ENCODE measurements around the gene FILIP1.

The FILIP1 gene

DNA sequence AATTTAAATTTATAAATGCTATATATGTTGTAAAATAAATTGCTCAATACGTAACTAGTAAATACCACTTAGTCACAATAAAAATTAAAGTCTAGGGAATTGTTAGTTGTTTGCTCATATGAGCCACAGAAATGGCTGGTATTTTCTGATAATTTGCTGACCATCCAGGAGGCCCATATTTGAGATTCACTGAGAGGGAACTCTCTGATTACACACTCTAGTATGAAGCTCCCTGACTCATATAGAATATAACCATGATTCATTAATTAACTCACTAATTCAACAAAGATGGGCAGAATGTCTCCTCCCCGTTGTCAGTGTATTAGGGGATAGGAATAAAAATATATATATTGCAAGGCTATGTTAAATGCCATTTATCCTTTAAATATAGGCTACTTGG, 162.4 kb downstream of the FILIP1 start:
- no peak for DNase-seq

DNA sequence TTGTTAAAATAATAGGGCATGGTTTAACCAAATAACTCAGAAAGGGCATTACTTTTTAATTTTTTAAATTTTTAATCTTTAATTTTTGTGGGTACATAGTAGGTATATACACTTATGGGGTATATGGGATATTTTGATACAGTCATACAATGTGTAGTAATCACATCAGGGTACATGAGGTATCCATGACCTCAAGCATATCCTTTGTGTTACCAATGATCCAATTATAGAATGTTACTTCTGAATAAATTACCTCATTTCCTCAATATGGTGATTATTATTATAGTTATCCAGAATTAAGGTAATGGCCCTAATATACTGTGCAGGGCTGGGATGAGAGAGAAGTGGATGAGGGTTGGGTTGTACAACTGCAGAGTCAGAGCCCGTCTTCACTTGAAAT, 163.9 kb downstream of the FILIP1 start:
- DNase-seq: no peak

DNA sequence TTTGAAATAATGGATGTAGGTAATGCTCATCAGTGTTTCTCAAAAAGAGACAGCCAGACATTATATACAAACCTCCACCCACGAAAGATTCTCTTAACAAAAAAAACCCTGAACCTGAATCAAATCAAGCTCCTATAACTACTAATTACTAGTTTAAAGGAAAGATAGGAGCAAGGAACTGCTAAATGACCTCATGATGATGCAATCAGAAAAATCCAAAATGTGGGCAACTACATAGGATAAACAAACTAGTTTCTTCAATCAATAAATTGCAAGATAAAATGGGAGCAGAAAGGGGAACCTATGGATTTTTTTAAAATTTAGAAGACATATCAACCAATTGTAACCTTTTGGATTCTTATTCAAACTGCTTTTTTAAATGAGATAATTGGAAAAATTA, 165.8 kb downstream of the FILIP1 start:
- DNase-seq: no peak

DNA sequence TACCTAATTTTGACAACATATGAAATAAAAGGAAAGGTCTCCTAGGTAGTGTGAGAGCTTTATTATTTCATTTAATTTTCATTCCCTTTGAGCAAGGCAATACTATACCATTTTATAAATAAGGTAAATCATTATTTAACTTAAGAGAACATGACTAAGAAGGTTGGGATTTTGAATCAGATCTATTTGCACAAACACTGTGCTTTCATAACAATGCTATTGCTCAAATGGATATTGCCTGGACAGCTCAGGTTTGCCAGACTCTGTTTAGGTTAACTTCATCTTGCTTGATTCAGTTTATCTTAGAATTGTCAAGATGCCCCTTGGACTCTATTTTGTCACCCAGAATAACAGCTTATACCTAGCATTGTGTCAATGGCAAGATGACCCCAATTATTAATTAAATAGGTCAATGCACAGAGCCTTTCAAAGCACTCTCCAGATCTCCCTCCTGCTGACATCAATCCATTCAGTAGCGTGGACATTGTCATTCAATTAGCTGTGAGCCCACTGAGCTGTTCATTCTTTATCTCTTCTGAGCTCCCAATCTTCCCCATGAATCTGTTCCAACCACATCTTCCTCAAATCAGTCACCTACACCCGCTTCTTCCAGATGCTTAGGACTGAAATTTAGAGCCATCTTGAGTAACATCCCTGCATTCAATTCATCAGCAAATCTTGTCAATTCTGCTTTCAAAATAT, 166.9 kb downstream of the FILIP1 start:
- no peak for DNase-seq

DNA sequence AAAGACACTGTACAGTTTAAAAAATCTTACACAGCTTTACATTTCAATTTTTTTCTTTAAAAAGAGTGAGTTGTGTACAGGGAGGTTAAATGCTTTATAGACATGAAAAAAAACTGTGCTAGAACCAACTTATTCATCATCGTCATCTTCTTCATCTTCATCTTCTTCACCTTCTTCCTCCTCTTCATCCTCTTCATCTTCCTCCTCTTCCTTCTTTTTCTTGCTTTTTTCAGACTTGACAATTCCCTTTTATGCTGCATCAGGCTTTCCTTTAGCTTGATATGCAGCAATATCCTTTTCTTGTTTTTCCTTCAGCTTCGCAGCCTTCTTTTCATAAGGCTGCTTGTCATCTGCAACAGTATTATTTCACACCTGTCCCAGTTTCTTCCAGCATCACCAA, 174.7 kb downstream of the FILIP1 start:
- no peak for DNase-seq

DNA sequence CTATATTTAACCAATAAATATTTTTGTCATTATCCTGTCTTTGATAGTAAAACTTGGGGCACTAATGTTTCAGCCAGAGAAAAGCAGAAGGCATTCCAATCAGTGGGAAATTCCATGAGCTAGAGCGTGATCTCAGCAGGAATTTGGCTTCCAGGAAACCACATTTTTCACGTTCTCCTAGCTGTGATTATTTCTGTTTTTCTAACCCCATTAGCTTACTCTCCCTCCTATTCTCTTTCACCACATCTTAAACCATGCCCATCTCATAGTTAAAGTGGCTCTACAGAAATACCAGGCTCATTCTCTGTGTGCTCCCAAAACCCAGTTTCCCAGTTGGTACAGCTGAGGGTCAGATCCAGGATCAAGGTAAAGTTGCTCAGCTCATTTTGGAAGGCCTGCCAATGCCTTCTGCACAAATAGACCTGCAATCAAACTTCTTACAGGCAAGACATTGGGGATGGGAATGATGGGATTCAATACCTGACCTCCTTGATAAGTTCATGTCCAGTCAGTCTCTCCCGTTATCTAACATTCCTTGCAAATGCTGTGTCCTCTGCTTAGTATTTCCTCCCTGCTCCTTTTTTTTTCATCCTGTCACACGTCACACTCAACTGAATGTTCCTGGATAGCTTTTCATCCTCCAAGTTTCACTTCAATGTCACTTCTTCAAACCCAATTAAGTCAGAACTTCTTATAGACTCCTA, 175.9 kb downstream of the FILIP1 start:
- DNase-seq: no peak

DNA sequence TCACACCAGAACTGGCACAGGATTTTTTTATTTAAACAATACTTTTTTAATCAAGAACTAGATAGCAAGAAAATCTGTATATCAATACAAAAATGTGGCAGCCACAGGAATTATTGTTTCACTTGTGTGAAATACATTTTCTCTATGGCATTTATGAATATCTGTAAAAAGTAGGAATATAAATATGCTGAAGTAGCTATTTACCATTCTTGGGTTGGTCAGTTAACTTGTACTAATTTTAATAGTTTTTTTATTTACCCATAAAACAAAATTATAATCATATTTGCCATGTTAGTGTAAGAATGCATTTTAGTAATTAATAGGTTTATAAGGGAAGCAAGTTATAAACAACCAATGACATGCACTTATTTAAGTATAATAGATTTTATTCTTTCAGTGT, 177.6 kb downstream of the FILIP1 start:
- DNase-seq: no peak

DNA sequence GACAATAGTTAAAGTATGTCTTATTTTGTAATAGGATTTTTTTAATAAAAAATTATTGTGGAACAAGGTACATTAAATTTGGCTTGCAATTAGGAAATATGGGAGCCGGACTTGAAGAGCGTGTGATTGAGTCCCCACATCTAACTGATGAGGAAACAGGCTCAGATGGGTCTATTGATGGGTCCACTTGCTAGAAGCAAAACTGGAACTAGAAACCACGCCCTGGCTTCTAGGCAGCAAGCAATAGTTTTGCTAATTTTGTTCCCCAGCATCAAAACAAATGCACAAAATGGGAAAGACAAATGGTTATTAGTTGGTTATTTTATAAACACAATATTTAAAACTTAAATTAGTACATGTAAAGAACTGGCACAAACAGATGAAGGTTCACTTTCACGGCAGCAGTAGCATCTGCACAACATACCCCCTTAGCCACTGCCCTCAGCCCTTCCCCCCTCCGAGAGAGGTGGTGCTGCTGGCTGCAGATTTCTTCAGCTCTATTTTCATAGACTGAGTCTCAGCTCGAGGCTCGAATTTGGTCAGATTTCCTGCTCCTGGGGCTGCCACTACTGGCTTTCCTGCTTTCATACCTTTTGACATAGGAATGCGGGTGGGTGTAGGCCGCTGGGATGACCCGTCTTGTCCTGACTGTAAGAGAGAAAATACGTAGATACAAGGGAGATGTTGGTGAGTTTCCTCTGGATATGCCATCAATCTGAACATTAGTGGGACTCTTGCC, 185.2 kb downstream of the FILIP1 start:
- no peak for DNase-seq

DNA sequence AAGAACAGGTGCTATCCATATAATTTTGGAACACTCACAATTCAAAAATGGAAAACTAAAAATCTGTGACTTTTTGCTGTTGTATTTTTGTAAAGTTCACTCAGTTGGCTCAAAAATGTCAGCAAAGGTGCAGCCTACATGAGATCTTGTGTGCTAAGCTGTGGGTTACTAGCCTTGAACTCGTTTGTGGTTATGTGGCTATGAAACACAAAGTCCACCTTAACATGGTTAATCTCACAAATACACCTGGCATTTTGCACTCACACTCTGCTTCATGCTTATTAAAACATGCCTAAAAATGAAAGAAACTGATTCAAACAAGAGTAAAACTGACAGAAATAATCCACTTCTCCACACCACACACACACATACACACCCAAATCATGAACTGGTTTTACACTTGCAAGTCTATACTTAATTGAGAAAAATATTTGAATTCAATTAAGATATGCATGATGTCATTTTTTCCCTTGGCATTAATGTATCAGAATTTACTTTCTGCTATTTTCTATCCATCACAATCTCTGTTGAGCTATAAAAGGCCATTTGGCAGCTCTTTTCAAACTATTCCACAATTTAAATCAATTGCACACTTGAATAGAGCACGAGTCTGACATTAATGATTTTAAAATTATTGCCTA, 186.1 kb downstream of the FILIP1 start:
- DNase-seq: no peak

DNA sequence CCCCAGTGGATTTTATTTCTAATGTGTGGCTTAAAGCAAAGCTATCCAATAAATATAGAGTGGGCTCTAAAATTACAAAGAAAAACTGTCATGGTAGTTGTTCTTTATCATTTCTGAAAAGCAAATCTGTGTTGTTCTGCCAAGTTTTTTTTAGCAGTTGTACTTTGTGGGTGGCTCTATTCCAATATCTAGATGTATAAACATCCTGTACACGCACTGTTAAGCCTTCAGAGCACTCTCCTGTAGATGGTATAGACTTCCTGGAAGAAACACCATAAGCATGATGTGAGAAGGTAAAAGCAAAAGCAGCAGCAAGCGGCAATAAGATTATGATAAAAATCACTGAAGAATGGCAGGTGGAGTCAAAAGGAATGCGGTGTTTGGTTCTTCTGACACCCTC, 187.5 kb downstream of the FILIP1 start:
- DNase-seq: no peak

DNA sequence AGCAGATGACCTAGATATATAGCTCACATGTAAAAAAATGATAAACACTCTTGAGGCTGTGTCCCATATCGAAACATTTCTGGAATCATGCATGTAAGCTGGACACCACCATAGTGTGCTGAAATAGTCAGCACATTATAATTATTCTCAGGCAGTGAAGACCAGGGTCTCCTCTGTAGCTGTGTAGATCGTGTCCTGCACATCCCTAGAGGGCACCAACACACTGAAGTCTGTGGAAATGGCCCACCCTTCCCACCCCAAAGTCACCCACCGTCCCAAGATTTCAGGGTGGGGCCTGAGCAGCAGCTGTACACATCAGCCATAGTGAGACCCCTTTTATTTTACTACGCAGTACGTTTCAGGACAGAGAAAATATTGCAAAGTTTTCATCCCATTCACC, 188.0 kb downstream of the FILIP1 start:
- no peak for DNase-seq

DNA sequence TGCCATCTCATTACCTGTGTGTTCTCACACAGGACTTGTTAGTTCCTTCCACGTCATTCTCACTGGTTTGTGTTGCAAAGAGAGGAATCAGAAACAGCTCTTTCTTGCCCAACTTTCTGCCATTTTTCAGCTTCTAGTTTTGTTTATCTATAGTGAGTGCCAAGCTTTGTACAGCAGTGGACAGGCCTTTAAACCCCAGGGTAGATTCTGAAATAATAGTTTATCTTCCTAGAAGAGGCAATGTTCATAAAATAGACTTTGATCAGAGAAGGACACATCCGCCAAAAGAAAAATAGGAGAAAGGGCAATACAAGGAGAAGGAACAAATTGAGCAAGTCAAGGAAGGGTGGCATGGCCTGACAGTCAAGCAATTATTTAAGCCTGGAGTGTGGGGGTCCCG, 191.3 kb downstream of the FILIP1 start:
- DNase-seq: no peak

DNA sequence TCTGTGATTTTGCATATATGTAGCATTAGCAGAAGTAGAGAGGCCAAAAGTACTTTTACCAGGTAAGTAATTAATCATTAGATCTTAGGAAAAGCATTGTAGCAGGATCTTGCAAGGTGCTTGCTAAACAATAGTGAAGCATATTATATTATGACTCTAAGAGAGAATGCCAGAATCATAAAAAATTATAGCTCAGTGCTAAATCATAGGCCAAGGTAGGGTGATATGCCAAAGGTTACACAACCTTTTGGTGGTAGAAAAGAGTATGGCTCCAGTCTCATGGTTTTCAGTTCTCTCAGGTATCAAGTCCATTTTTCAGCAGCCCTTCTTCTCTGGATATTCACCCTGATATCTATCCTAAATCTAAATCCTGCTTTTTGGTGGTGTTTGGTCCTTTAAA, 192.1 kb downstream of the FILIP1 start:
- no peak for DNase-seq

DNA sequence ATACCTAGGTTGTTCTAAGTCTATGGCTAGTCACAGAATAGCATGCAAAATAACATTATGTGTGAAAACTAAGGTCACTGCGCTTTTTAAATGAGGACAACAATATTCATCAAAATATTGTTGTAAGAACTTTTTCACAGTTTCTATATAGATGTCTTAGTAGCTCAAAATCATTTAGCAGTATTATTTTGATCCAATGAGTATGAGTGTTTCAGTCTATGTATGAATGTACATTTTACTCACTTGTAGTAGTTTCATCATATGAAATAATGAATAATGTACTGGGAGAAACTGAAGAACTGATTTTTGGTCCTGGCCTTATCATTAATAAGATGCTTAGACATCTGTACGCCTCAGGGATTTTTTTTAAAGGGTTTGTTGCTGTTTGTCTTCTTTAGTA, 192.5 kb downstream of the FILIP1 start:
- DNase-seq: no peak

DNA sequence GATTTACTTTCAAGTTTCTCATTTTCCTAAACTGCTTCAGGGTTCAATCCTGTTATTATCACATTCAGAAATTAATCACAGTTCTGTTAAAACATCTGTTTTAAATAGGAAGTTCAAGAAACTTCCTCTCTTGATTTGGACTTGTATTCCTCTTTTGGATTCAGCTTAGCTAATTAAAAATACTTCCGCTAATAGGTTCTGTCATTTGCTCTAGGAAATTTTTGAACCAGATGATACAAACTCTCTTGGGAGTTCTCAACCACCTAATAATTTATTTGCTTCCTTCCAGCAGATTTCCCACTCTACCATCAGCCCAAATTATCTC, 193.1 kb downstream of the FILIP1 start:
- DNase-seq: no peak

DNA sequence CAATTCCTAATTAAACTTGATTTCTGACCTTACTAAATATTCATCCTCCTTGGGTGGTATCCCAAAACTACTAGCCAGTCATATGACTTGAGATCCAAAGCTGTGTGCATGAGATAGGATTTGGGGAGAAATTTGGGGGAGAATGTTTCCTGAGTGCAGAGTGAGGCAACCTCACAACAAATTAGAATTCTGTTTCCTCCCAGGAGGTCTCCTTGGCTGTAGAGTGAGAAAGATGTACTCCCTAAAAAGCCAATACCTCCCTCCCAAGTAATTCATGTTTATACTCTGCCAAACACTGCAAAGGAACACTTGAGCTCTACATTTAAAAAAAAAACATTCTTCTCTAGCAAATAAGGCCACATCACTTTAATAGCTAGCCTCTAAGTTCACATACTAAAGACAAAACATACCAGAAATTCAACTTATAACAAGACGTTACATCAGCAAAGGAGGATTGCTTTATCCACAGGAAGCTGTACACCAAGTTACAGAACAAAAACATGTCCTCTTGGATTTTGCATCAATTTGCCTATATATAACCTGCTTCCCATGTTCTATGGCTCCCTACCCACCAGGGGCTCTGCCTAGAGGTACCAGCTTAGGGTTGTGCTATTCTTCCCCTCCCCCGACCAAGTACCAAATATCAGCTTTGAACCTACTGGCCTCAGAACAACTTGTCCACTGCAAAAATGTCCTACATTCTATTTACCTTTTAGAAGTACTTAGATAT, 193.6 kb downstream of the FILIP1 start:
- no peak for DNase-seq

DNA sequence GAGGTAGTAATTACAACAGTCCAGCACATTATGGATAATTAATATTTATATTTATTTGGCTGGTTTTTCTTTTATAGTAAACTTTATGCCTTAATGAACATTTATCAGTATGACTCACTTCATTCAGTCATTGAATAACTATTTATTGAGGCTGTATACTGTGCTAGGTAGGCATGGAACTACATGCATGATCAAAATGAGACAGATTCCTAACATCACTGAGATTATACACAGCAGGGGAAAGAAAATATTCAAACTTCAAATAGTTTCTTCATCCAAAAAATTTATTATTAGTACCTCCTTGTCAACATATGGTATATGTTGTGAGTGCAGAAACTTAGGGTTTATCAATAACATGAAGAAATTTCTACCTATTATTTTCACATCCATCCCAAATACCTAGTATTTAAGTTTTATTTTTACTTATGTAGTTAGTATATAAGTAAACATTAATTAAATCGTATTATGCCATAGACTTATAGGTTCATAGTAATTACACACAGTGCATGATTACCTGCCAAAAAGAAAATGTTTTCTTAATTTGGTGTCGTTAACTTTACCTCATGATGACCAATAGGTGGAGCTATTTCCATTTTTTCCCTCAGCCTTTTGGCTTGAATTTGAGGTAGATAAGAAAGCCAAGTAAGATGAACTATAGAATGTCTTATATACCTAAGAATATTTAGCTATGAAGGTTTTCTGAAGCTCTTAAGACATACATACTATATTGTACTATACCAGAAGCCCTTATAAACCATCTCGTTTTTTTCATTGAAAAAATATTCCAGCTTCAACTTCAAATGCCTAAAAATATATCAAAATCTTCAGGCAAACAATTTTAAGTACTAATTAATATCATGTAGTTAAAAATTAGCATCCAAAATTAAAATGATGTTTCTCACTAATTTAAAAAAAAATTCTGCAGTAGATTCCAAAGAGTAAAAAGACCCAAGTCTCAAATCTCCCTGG, 196.5 kb downstream of the FILIP1 start:
- peak; percentile 68 for DNase-seq

DNA sequence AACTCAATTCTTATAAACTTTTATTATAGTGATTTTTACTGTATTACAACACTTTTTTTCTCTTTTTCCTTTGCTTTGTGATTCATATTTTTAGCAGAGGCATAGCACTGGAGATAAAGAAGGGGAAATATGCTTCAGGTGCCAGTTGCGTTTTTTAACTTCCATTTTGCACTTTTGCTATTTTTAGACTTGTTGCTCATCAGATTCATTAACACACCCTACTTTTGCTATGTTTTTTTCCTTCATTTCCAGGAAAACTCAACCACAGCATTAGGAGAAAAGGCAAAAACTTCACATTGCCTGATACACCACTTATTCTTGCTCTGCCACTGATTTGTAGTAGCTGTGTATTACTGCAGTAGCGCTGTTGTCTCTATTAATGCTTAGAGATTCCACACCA, 201.0 kb downstream of the FILIP1 start:
- DNase-seq: no peak

DNA sequence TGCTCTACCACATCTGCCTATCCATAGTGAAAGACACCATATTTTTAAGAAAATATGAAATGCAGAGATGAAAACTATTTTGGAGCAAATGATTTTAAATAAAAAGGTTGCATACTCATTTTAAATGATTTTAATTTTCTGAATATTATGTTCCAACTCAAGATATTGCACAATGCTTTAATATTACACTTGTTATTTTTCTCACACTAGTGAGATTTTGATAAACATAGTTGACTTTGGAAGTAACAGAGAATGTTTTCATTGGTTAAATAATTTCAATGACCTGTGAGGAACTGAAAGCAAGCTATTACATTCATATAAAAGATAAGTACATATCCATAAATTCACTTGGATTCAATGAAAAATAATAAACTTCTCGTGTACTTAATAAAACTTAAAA, 201.9 kb downstream of the FILIP1 start:
- no peak for DNase-seq

DNA sequence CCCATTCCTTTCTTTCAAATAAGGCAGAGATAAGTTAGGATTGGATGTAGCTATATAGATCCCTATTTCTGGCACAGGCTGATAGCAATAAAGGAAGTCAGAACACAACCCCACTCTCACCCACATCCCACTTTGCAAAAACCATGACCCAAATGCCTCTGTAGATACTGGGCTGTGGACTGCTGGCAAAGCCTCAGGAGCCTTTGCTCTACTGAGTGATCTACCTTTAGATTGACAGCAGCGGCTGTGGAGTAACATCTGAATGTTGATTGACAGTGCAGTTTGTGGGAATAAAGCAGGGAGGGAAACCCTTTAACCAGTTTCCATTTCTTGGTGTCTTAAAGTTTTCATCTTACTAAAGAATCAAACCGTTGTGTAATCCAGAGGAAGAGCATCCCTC, 202.3 kb downstream of the FILIP1 start:
- DNase-seq: no peak

DNA sequence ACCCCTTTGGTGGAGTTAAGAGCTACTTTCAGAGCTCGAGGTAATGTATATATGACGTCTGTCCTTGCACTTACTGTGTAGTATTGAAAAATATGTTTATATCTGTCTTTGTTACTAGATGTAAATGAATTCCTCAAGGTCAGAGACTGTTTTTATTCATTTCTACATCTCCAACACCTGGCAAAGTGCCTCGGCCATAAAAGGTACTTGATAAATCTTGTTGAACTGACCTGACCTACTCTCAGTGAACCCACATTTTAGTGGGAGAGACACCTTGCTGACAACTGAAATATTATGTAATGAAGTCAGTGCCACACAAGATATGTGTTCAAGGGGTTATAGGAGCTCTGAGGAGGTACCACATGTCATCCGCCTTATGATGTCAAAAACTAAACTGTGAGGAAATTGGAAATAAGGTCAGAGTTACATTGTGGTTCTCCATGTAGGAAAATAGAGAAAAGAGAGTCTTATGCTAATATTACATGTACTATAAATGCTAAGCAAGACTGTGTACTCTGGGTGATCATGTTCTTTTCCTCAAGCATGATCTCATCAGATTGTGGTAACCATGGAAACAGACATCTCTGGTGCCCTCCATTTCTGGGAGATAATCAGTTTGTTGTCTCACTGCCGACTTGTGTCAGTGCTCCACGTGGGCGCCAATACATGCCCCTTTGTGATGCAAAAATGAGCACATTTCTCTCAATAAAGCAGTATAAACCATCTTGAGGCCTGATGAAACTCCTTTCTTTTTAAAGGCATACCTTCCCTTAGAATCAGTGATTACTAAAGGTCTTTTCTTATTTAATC, 203.3 kb downstream of the FILIP1 start:
- no peak for DNase-seq

All from NCI-H2171 treated with DMSO at 0.1 percent for 48 hours (cell line).